Thoracic aorta (tissue), 2 donors: ENCODE data around the gene BRAF. TPM values are rescaled to one million over a fixed set of nuclear protein-coding genes. Genes with fewer than 3 reads are reported as not detected.

Source experiments
- ATAC-seq: fragments of 150-250 bp; one replicate; pipeline ENCODE4 v1.8.0; 2017; ENCODE audit warnings: low read depth; ENCODE audit not compliant: insufficient number of reproducible peaks, low FRiP score
- DNase-seq: peaks from one replicate; pipeline ENCODE4 v3.0.0-alpha.2; 2020; ENCODE audit warnings: low spot score
- H3K27ac ChIP-seq, 2 donors: fragments of 200-600 bp; sonication (generic); 1 replicate in 1 of 2; 2 replicates in 1 of 2; pipeline ENCODE4 v1.5.1; 2016; ENCODE audit warnings: mild to moderate bottlenecking in 2 of 2, moderate library complexity in 2 of 2
- H3K27me3 ChIP-seq: fragments of 200-600 bp; sonication (generic); replicated peaks from 2 replicates; pipeline ENCODE4 v1.6.0; 2016; ENCODE audit warnings: mild to moderate bottlenecking; ENCODE audit not compliant: insufficient read depth
- H3K36me3 ChIP-seq: fragments of 200-600 bp; sonication (generic); one replicate; pipeline ENCODE4 v1.5.1; 2016
- H3K4me1 ChIP-seq, 2 donors: fragments of 200-600 bp; sonication (generic); 1 replicate in 1 of 2; 2 replicates in 1 of 2; pipeline versions ENCODE4 v1.5.1 to v1.6.0; 2016; ENCODE audit warnings: low read depth in 2 of 2, mild to moderate bottlenecking in 1 of 2; ENCODE audit not compliant: control insufficient read depth in 1 of 2
- H3K4me3 ChIP-seq: fragments of 200-600 bp; sonication (generic); 2 replicates; pipeline ENCODE4 v1.5.1; 2016; ENCODE audit warnings: mild to moderate bottlenecking
- H3K9me3 ChIP-seq: fragments of 200-600 bp; sonication (generic); 2 replicates; pipeline ENCODE4 v1.5.1; 2016
- CTCF ChIP-seq: fragments of 200-600 bp; sonication (generic); IDR thresholded peaks from one replicate; pipeline ENCODE4 v1.5.1; 2019; ENCODE audit warnings: antibody characterized with exemption
- total RNA-seq, 2 donors: library from RNA; depleted of rRNA; stranded (reverse); fragments of >200 nt; gene quantifications; one replicate each; pipeline versions ENCODE4 v1.1.0 to v1.2.3, GENCODE V29; 2016

The BRAF gene
- total RNA-seq, 2 donors from 2014 or later, result 31.5 to 62.2 TPM

DNA sequence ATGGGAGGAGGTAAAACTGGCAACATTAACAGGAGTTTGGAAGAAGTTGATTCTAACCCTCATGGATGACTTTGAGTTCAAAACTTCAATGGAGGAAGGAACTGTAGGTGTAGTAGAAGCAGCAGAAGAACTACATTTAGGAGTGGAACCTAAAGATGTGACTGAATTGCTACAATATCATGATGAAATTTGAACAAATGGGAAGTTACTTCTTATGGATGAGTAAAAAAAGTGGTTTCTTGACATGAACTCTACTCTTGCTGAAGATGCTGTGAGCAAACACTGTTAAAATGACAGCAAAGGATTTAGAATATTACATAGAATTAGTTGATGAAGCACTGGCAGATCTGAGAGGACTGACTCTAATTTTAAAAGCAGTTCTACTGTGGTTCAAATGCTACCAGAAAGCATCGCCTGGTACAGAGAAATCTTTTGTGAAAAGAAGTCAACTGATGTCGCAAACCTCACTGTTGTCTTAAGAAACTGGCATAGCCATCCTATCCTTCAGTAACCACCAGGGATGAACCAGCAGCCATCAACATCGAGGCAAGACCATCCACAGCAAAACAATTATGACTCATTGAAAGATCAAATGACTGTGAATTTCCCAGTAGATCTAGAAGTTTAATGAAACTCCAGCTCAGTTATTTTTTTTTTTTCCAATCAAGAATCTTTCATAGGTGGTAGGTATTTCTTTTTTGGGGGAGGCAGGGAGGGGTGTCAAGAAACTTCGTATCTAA lies 20.8 kb downstream of the BRAF start:
- H3K9me3 ChIP-seq, result no peaks in the 10 kb centered on the region
- H3K27me3 ChIP-seq, result no peaks in the 10 kb centered on the region
- no peak for ATAC-seq
- no peaks in the 10 kb centered on the region for H3K4me1 ChIP-seq
- H3K4me3 ChIP-seq, result no peak overlapping the region
- no peak overlapping the region for H3K27ac ChIP-seq
- no peak for DNase-seq
- TF ChIP-seq CTCF, result no peak
- H3K36me3 ChIP-seq, result no peaks in the 10 kb centered on the region

DNA sequence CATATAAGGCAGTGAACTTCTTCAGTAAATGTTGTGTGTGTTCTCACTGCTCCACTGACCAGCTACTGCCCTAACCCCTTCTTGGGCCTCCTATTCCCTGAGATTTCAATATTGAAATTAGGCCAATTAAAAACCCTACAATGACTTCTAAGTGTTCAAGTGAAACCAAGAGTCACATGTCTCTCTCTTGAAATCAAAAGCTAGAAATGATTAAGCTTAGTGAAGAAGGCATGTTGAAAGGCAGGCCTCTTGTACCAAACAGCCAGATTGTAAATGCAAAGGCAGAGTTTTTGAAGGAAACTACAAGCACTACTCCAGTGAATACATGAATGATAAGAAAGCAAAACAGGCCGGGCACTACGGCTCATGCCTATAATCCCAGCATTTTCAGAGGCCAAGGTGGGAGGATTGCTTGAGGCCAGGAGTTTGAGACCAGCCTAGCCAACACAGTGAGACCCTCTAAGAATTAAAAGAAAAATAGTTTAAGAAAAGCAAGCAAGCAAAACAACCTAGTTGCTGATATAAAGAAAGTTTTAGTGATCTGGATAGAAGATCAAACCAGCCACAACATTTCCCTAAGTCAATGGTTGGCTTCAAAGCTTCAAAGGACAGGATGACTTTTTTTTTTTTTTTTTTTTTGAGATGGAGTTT lies 22.3 kb downstream of the BRAF start:
- Histone ChIP-seq H3K4me3 (no peak overlapping the region), H3K27me3 (no peaks in the 10 kb centered on the region), H3K27ac (no peak overlapping the region), H3K4me1 (peaks cover 0 to 2% of the 10 kb centered on the region in 2 donors), H3K36me3 (no peaks in the 10 kb centered on the region), H3K9me3 (no peaks in the 10 kb centered on the region)
- ATAC-seq, result no peak
- no peak for DNase-seq
- TF ChIP-seq CTCF, result no peak

DNA sequence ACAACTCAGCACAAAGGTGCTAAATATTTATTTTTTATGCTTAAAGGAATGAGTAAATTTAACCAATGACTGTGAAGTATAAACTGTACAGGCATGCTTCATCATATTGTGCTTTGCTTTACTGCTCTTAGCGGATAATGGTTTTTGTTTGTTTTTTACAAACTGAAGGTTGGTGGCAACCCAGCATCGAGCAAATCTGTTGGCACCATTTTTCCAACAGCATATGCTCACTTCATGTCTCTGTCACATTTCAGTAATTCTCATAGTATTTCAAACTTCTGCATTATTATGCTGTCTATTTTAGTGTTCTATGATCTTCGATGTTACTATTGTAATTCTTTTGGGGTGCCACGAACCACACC lies 22.8 kb downstream of the BRAF start:
- no peaks in the 10 kb centered on the region for H3K9me3 ChIP-seq
- H3K4me1 ChIP-seq, result peaks cover 0 to 2% of the 10 kb centered on the region in 2 donors
- ATAC-seq (no peak), DNase-seq (no peak)
- H3K4me3 ChIP-seq, result no peak overlapping the region
- H3K27ac ChIP-seq, result no peak overlapping the region
- no peaks in the 10 kb centered on the region for H3K27me3 ChIP-seq
- no peak for TF ChIP-seq CTCF
- no peaks in the 10 kb centered on the region for H3K36me3 ChIP-seq

- DNase-seq, result no peak
- Histone ChIP-seq H3K4me3 (no peak overlapping the region), H3K4me1 (peaks cover 0 to 2% of the 10 kb centered on the region in 2 donors), H3K36me3 (no peaks in the 10 kb centered on the region), H3K27ac (no peak overlapping the region), H3K27me3 (no peaks in the 10 kb centered on the region), H3K9me3 (no peaks in the 10 kb centered on the region)
- ATAC-seq, result no peak
- TF ChIP-seq CTCF, result no peak
Measured at GRCh38 chr7:140899883-140900282, 24.8 kb downstream of the BRAF start.

DNA sequence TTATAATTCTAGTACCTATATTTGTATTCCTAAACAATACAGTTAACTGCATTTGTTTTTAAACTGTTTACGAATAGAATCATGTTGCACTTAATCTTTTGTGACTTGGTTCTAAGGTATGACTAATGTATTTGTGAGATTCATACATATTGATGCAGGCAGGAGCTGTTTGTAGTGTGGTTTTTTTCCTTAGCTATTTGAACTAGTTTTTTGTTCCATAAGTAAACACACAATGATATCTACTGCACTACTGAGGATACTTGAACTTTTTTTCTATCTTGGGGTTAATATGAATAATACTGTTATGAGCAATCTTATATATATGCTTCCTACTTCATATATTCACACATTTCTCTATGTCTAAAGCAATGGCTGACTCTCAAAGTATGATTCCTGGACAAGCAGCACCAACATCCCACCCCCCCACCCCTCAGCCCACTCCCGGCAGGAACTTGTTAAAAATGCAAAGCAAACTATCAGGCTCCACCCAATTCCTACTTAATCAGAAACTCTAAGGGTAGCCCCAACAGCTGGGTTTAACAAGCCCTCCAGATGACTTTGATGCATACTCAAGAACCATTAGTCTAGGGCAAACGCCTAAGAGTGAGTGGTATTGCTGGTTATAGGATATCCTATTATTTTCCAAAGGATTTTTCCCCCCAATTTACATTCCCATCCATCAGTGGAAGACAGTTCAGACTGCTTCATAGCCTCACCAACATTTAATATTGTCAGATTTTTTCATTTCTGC lies 25.8 kb downstream of the BRAF start:
- DNase-seq (no peak), ATAC-seq (no peak)
- no peaks in the 10 kb centered on the region for H3K9me3 ChIP-seq
- no peaks in the 10 kb centered on the region for H3K27me3 ChIP-seq
- H3K4me3 ChIP-seq, result no peak overlapping the region
- no peaks in the 10 kb centered on the region for H3K36me3 ChIP-seq
- H3K4me1 ChIP-seq, result peaks cover 1 to 4% of the 10 kb centered on the region in 2 donors
- no peak overlapping the region for H3K27ac ChIP-seq
- TF ChIP-seq CTCF, result no peak
